Immature natural killer cell (primary cell): ENCODE measurements around the gene OR52L1. TPM values are rescaled to one million over a fixed set of nuclear protein-coding genes. Genes with fewer than 3 reads are reported as not detected.
"Not testable (repeated sequence)": the region's sequence is repeated elsewhere in the genome, so short reads cannot be mapped to it uniquely, and the experiment has no call there.

Experiments used
- DNase-seq, 3 donors: peaks; one replicate each; pipeline ENCODE4 v3.0.0; 2022; ENCODE audit warnings: mixed read lengths in 1 of 3
- H3K27ac Mint-ChIP-seq, 6 donors: one replicate each; pipeline ENCODE4 v1.8.0; 2020; ENCODE audit warnings: mixed read lengths in 6 of 6, mild to moderate bottlenecking in 5 of 6, inconsistent platforms in 4 of 6, moderate library complexity in 3 of 6
- H3K27me3 Mint-ChIP-seq, 3 donors: one replicate each; pipeline ENCODE4 v1.8.0; 2020 to 2021; ENCODE audit warnings: low read depth in 3 of 3, mild to moderate bottlenecking in 3 of 3, mixed read lengths in 3 of 3, moderate library complexity in 3 of 3, inconsistent platforms in 1 of 3
- H3K36me3 Mint-ChIP-seq, 3 donors: one replicate each; pipeline ENCODE4 v1.8.0; 2020; ENCODE audit warnings: mixed read lengths in 3 of 3, inconsistent platforms in 2 of 3, mild to moderate bottlenecking in 2 of 3
- H3K4me1 Mint-ChIP-seq, 2 donors: one replicate each; pipeline ENCODE4 v1.8.0; 2020; ENCODE audit warnings: inconsistent platforms in 2 of 2, mild to moderate bottlenecking in 2 of 2, mixed read lengths in 2 of 2, moderate library complexity in 1 of 2
- H3K4me3 Mint-ChIP-seq, 5 donors: one replicate each; pipeline ENCODE4 v1.8.0; 2020; ENCODE audit warnings: mild to moderate bottlenecking in 5 of 5, mixed read lengths in 5 of 5, inconsistent platforms in 3 of 5, moderate library complexity in 3 of 5
- H3K9me3 Mint-ChIP-seq, 6 donors: one replicate each; pipeline ENCODE4 v1.8.0; 2020; ENCODE audit warnings: mild to moderate bottlenecking in 6 of 6, mixed read lengths in 6 of 6, inconsistent platforms in 4 of 6, moderate library complexity in 3 of 6
- polyA plus RNA-seq, 3 donors: library from polyadenylated mRNA; unstranded; fragments of 300-500 nt; fragmentation: Illumina TruSeq; gene quantifications; one replicate each; pipeline ENCODE4 v1.2.3, GENCODE V29; 2021

OR52L1 gene
- polyA plus RNA-seq, 3 donors from 2014 or later: not detected

GRCh38 chr11:5983443-5983842 lies 3.3 kb downstream of the OR52L1 start:
- Mint-ChIP-seq H3K27ac (no peak overlapping the region), H3K27me3 (peaks cover 4 to 6% (median 5%) of the 10 kb centered on the region in 3 donors), H3K4me1 (no peaks in the 10 kb centered on the region), H3K36me3 (no peaks in the 10 kb centered on the region), H3K4me3 (no peak overlapping the region), H3K9me3 (peaks cover 2 to 20% (median 4%) of the 10 kb centered on the region in 6 donors)
- DNase-seq: no peak

- Mint-ChIP-seq H3K27me3 (peaks cover 1 to 5% (median 1%) of the 10 kb centered on the region in 3 donors), H3K4me1 (no peaks in the 10 kb centered on the region), H3K9me3 (peaks cover 0 to 3% (median 0%) of the 10 kb centered on the region in 6 donors), H3K4me3 (no peak overlapping the region), H3K36me3 (no peaks in the 10 kb centered on the region), H3K27ac (no peak overlapping the region)
- DNase-seq: no peak
Measured at GRCh38 chr11:5973530-5973929, 13.3 kb downstream of the OR52L1 start.

- Mint-ChIP-seq H3K27me3 (peaks cover 1 to 12% (median 5%) of the 10 kb centered on the region in 3 donors), H3K4me1 (no peaks in the 10 kb centered on the region), H3K4me3 (no peak within 1 kb of the TSS), H3K36me3 (peaks cover 0 to 5% (median 0%) of the 10 kb centered on the region in 3 donors), H3K9me3 (peaks cover 1 to 14% (median 5%) of the 10 kb centered on the region in 6 donors), H3K27ac (no peak within 1 kb of the TSS)
- DNase-seq: no peak
Measured at GRCh38 chr11:5968394-5968793, 18.4 kb downstream of the OR52L1 start, which contains the start of gene OR56A5. TSS of gene OR56A5 (minus strand) at chr11:5968494. CDS start at chr11:5968494, 0 bp downstream.

GRCh38 chr11:5967708-5968107 lies 19.1 kb downstream of the OR52L1 start:
- H3K27ac Mint-ChIP-seq: no peak overlapping the region
- H3K9me3 Mint-ChIP-seq: peaks cover 6 to 20% (median 11%) of the 10 kb centered on the region in 6 donors
- peaks cover 0 to 6% (median 0%) of the 10 kb centered on the region in 3 donors for H3K36me3 Mint-ChIP-seq
- DNase-seq: no peak
- no peaks in the 10 kb centered on the region for H3K4me1 Mint-ChIP-seq
- H3K4me3 Mint-ChIP-seq: no peak overlapping the region
- peaks cover 1 to 12% (median 5%) of the 10 kb centered on the region in 3 donors for H3K27me3 Mint-ChIP-seq

- Mint-ChIP-seq H3K36me3 (peaks cover 0 to 6% (median 0%) of the 10 kb centered on the region in 3 donors), H3K4me3 (no peak overlapping the region), H3K9me3 (peaks cover 7 to 24% (median 13%) of the 10 kb centered on the region in 6 donors), H3K27ac (no peak overlapping the region), H3K27me3 (peaks cover 1 to 12% (median 5%) of the 10 kb centered on the region in 3 donors), H3K4me1 (no peaks in the 10 kb centered on the region)
- DNase-seq: no peak
Measured at GRCh38 chr11:5966958-5967357, 19.8 kb downstream of the OR52L1 start.

- not testable (repeated sequence) for H3K36me3 Mint-ChIP-seq, H3K4me1 Mint-ChIP-seq, H3K27ac Mint-ChIP-seq, H3K27me3 Mint-ChIP-seq, DNase-seq, H3K4me3 Mint-ChIP-seq
- H3K9me3 Mint-ChIP-seq: peaks cover 6 to 33% (median 13%) of the 10 kb centered on the region in 6 donors
Measured at GRCh38 chr11:5960704-5961320, 26.0 kb downstream of the OR52L1 start.

- no peak overlapping the region for H3K4me3 Mint-ChIP-seq
- peaks cover 0 to 2% (median 0%) of the 10 kb centered on the region in 6 donors for H3K9me3 Mint-ChIP-seq
- H3K36me3 Mint-ChIP-seq: no peaks in the 10 kb centered on the region
- H3K27me3 Mint-ChIP-seq: peaks cover 0 to 5% (median 3%) of the 10 kb centered on the region in 3 donors
- no peak overlapping the region for H3K27ac Mint-ChIP-seq
- no peak for DNase-seq
- H3K4me1 Mint-ChIP-seq: no peaks in the 10 kb centered on the region
Measured at GRCh38 chr11:5955586-5955985, 31.2 kb downstream of the OR52L1 start.

- H3K27ac Mint-ChIP-seq: no peak within 1 kb of the TSS
- no peak within 1 kb of the TSS for H3K4me3 Mint-ChIP-seq
- peaks cover 0 to 1% (median 0%) of the 10 kb centered on the region in 6 donors for H3K9me3 Mint-ChIP-seq
Measured at GRCh38 chr11:5941951-5942350, 44.8 kb downstream of the OR52L1 start, which contains the start of gene OR56A3. TSS of gene OR56A3 (plus strand) at chr11:5942251. CDS start at chr11:5947347, 5,096 bp downstream.

GRCh38 chr11:5940748-5941147 lies 46.0 kb downstream of the OR52L1 start:
- no peak for DNase-seq
- H3K9me3 Mint-ChIP-seq: peaks cover 0 to 1% (median 0%) of the 10 kb centered on the region in 6 donors
- no peaks in the 10 kb centered on the region for H3K4me1 Mint-ChIP-seq
- no peaks in the 10 kb centered on the region for H3K36me3 Mint-ChIP-seq
- H3K4me3 Mint-ChIP-seq: no peak overlapping the region
- H3K27me3 Mint-ChIP-seq: peaks cover 0 to 10% (median 8%) of the 10 kb centered on the region in 3 donors
- H3K27ac Mint-ChIP-seq: no peak overlapping the region

More at GRCh38 chr11:5941951-5942350, 44.8 kb downstream of the OR52L1 start, which contains the start of gene OR56A3:
- no peak for DNase-seq
- no peaks in the 10 kb centered on the region for H3K36me3 Mint-ChIP-seq
- H3K4me1 Mint-ChIP-seq: no peaks in the 10 kb centered on the region
- H3K27me3 Mint-ChIP-seq: peaks cover 0 to 10% (median 8%) of the 10 kb centered on the region in 3 donors

GRCh38 chr11:5938603-5938965 lies 48.2 kb downstream of the OR52L1 start:
- Mint-ChIP-seq H3K27me3 (peaks cover 0 to 9% (median 8%) of the 10 kb centered on the region in 3 donors), H3K4me1 (no peaks in the 10 kb centered on the region), H3K4me3 (no peak overlapping the region), H3K36me3 (no peaks in the 10 kb centered on the region), H3K27ac (no peak overlapping the region), H3K9me3 (peaks cover 0 to 1% (median 0%) of the 10 kb centered on the region in 6 donors)
- no peak for DNase-seq

- peaks cover 0 to 11% (median 8%) of the 10 kb centered on the region in 3 donors for H3K27me3 Mint-ChIP-seq
- no peak for DNase-seq
- H3K4me1 Mint-ChIP-seq: no peaks in the 10 kb centered on the region
- no peak overlapping the region for H3K4me3 Mint-ChIP-seq
- H3K36me3 Mint-ChIP-seq: no peaks in the 10 kb centered on the region
- H3K9me3 Mint-ChIP-seq: peaks cover 0 to 1% (median 0%) of the 10 kb centered on the region in 6 donors
- H3K27ac Mint-ChIP-seq: no peak overlapping the region
Measured at GRCh38 chr11:5937868-5938602, 48.8 kb downstream of the OR52L1 start.
